WTC11 (cell line): ENCODE measurements around the gene HINT3. TPM values are rescaled to one million over a fixed set of nuclear protein-coding genes. Genes with fewer than 3 reads are reported as not detected.
A peak's percentile ranks its signal among the peaks of the same experiment; 100 is the strongest.

Experiments used
- ATAC-seq: fragments of 200-7000 bp; cut with Tn5 transposase; 2 replicates; pipeline ENCODE4 v1.10.0; 2021; ENCODE audit warnings: mild to moderate bottlenecking, moderate library complexity
- CTCF ChIA-PET: fragments of 300-600 bp; sonication (Branson Sonifier 250); formaldehyde crosslinking; loops from one replicate; lab custom pipeline; 2021; ENCODE audit warnings: antibody characterized with exemption; lab: Charles Lee
- POLR2A ChIA-PET: fragments of 350-600 bp; sonication (Branson Sonifier 250); formaldehyde crosslinking; loops from one replicate; lab custom pipeline; 2021; ENCODE audit warnings: antibody characterized with exemption; lab: Charles Lee
- DNase-seq: peaks from one replicate; pipeline ENCODE4 v3.0.0; 2021; ENCODE audit warnings: low spot score
- H3K27ac Mint-ChIP-seq: 2 replicates; pipeline ENCODE4 v1.8.0; 2021; ENCODE audit warnings: mixed read lengths
- H3K27me3 Mint-ChIP-seq: 2 replicates; pipeline ENCODE4 v1.8.0; 2021; ENCODE audit warnings: low read depth, mild to moderate bottlenecking, moderate library complexity, mixed read lengths
- H3K36me3 Mint-ChIP-seq: 2 replicates; pipeline ENCODE4 v1.8.0; 2021; ENCODE audit warnings: mixed read lengths
- H3K4me1 Mint-ChIP-seq: 2 replicates; pipeline ENCODE4 v1.8.0; 2022; ENCODE audit warnings: mixed read lengths
- H3K4me3 Mint-ChIP-seq: 2 replicates; pipeline ENCODE4 v1.8.0; 2021; ENCODE audit warnings: mild to moderate bottlenecking, moderate library complexity, mixed read lengths
- H3K9me3 Mint-ChIP-seq: 2 replicates; pipeline ENCODE4 v1.8.0; 2021; ENCODE audit warnings: mixed read lengths
- CDX4 ChIP-seq: fragments of 250-450 bp; sonication (Bioruptor Pico); IDR thresholded peaks from 2 replicates; pipeline ENCODE4 v1.9.0; 2021; ENCODE audit warnings: moderate library complexity, mild to moderate bottlenecking, inconsistent platforms, borderline replicate concordance
- EMX1 ChIP-seq: fragments of 250-450 bp; sonication (Bioruptor Pico); IDR thresholded peaks from 2 replicates; pipeline ENCODE4 v1.8.0; 2021; ENCODE audit warnings: mild to moderate bottlenecking
- ERG ChIP-seq: fragments of 250-450 bp; sonication (Bioruptor Pico); IDR thresholded peaks from 2 replicates; pipeline ENCODE4 v1.8.0; 2021; ENCODE audit warnings: mild to moderate bottlenecking
- ETV6 ChIP-seq: sonication (generic); formaldehyde crosslinking; IDR thresholded peaks from 2 replicates; pipeline ENCODE4 v1.8.1; 2022; ENCODE audit warnings: mild to moderate bottlenecking, missing genetic modification reagents
- FOXP1 ChIP-seq: sonication (generic); formaldehyde crosslinking; IDR thresholded peaks from 2 replicates; pipeline ENCODE4 v1.8.0; 2022; ENCODE audit warnings: missing genetic modification reagents, mild to moderate bottlenecking, moderate library complexity, borderline replicate concordance
- HMGXB4 ChIP-seq: sonication (generic); formaldehyde crosslinking; IDR thresholded peaks from 2 replicates; pipeline ENCODE4 v1.8.1; 2023; ENCODE audit warnings: mild to moderate bottlenecking, moderate library complexity, missing genetic modification reagents
- JAZF1 ChIP-seq: fragments of 250-450 bp; sonication (Bioruptor Pico); IDR thresholded peaks from 2 replicates; pipeline ENCODE4 v1.9.0; 2021; ENCODE audit warnings: moderate library complexity, mild to moderate bottlenecking, inconsistent platforms
- JUN ChIP-seq: sonication (generic); formaldehyde crosslinking; IDR thresholded peaks from 2 replicates; pipeline ENCODE4 v1.8.0; 2023; ENCODE audit warnings: mild to moderate bottlenecking, missing genetic modification reagents
- TEAD4 ChIP-seq: sonication (generic); formaldehyde crosslinking; IDR thresholded peaks from 2 replicates; pipeline ENCODE4 v1.8.0; 2022; ENCODE audit warnings: mild to moderate bottlenecking, missing genetic modification reagents
- ZBTB21 ChIP-seq: sonication (generic); formaldehyde crosslinking; IDR thresholded peaks from 2 replicates; pipeline ENCODE4 v1.8.1; 2023; ENCODE audit warnings: mild to moderate bottlenecking, missing genetic modification reagents, borderline replicate concordance
- ZNF121 ChIP-seq: sonication (generic); formaldehyde crosslinking; IDR thresholded peaks from 2 replicates; pipeline ENCODE4 v1.8.0; 2023; ENCODE audit warnings: missing genetic modification reagents
- ZNF317 ChIP-seq: sonication (generic); formaldehyde crosslinking; IDR thresholded peaks from 2 replicates; pipeline ENCODE4 v1.8.1; 2023; ENCODE audit warnings: low read depth, mild to moderate bottlenecking, moderate library complexity, missing genetic modification reagents, borderline replicate concordance
- ZNF425 ChIP-seq: fragments of 250-450 bp; sonication (Bioruptor Pico); conservative IDR thresholded peaks from 2 replicates; pipeline ENCODE4 v1.9.0; 2021; ENCODE audit warnings: mild to moderate bottlenecking
- ZNF671 ChIP-seq: fragments of 250-450 bp; sonication (Bioruptor Pico); IDR thresholded peaks from 2 replicates; pipeline ENCODE4 v1.8.0; 2021; ENCODE audit warnings: mild to moderate bottlenecking
- total RNA-seq: library from RNA; stranded (reverse); gene quantifications from 3 replicates; pipeline ENCODE4 v1.2.3, GENCODE V29; 2021
- TF ChIP-seq, protein P1 (sequence below): sonication (generic); formaldehyde crosslinking; IDR thresholded peaks from 2 replicates; pipeline ENCODE4 v1.8.1; 2023; ENCODE audit warnings: mild to moderate bottlenecking, missing genetic modification reagents, moderate library complexity
- TF ChIP-seq, protein P2 (sequence below): sonication (generic); formaldehyde crosslinking; IDR thresholded peaks from 2 replicates; pipeline ENCODE4 v1.8.1; 2023; ENCODE audit warnings: mild to moderate bottlenecking, missing genetic modification reagents, borderline replicate concordance

Gene HINT3
- total RNA-seq, 1 experiment from 2014 or later = 9.4 TPM

- TF ChIP-seq ERG (CRISPR knock-in tag) (no peak), JUN (CRISPR knock-in tag) (no peak), ZNF317 (CRISPR knock-in tag) (no peak), ZNF425 (CRISPR knock-in tag) (no peak), EMX1 (CRISPR knock-in tag) (no peak), JAZF1 (CRISPR knock-in tag) (no peak), CDX4 (CRISPR knock-in tag) (no peak), ZNF121 (CRISPR knock-in tag) (no peak), HMGXB4 (no peak; the same call in 1 of the 2 replicates), ZBTB21 (CRISPR knock-in tag) (no peak), FOXP1 (no peak), ETV6 (CRISPR knock-in tag) (no peak), ZNF671 (CRISPR knock-in tag) (no peak), TEAD4 (CRISPR knock-in tag) (no peak)
- TF ChIP-seq, protein P1, sequence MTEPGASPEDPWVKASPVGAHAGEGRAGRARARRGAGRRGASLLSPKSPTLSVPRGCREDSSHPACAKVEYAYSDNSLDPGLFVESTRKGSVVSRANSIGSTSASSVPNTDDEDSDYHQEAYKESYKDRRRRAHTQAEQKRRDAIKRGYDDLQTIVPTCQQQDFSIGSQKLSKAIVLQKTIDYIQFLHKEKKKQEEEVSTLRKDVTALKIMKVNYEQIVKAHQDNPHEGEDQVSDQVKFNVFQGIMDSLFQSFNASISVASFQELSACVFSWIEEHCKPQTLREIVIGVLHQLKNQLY = no peak
- TF ChIP-seq, protein P2, sequence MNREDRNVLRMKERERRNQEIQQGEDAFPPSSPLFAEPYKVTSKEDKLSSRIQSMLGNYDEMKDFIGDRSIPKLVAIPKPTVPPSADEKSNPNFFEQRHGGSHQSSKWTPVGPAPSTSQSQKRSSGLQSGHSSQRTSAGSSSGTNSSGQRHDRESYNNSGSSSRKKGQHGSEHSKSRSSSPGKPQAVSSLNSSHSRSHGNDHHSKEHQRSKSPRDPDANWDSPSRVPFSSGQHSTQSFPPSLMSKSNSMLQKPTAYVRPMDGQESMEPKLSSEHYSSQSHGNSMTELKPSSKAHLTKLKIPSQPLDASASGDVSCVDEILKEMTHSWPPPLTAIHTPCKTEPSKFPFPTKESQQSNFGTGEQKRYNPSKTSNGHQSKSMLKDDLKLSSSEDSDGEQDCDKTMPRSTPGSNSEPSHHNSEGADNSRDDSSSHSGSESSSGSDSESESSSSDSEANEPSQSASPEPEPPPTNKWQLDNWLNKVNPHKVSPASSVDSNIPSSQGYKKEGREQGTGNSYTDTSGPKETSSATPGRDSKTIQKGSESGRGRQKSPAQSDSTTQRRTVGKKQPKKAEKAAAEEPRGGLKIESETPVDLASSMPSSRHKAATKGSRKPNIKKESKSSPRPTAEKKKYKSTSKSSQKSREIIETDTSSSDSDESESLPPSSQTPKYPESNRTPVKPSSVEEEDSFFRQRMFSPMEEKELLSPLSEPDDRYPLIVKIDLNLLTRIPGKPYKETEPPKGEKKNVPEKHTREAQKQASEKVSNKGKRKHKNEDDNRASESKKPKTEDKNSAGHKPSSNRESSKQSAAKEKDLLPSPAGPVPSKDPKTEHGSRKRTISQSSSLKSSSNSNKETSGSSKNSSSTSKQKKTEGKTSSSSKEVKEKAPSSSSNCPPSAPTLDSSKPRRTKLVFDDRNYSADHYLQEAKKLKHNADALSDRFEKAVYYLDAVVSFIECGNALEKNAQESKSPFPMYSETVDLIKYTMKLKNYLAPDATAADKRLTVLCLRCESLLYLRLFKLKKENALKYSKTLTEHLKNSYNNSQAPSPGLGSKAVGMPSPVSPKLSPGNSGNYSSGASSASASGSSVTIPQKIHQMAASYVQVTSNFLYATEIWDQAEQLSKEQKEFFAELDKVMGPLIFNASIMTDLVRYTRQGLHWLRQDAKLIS = no peak
- Mint-ChIP-seq H3K4me1 (peaks cover 7% of the 10 kb centered on the region), H3K27me3 (no peaks in the 10 kb centered on the region; the same call in 1 of the 2 replicates), H3K9me3 (peaks cover 9% of the 10 kb centered on the region), H3K4me3 (no peak overlapping the region), H3K36me3 (peaks cover 4% of the 10 kb centered on the region; the same call in 1 of the 2 replicates), H3K27ac (no peak overlapping the region)
- POLR2A ChIA-PET = interaction anchor here (0.7 to 1.8 kb wide), 2 partner anchors 162 to 172 kb away, joined by 3 to 6 read pairs; partner anchors contain the start of gene NCOA7
- ATAC-seq = peak; percentile 50
- peak; percentile 69 for DNase-seq
- CTCF ChIA-PET = interaction anchor here (0.6 to 3.8 kb wide), 31 partner anchors 8 to 761 kb away, joined by 3 to 46 read pairs (median 4); partner anchors contain the start of genes HDDC2, NCOA7 and TRMT11
Measured at GRCh38 chr6:125952764-125953501, 3.6 kb upstream of the HINT3 start.
